Transverse colon (tissue), 4 donors: Measurements from ENCODE around the gene PRKG1.

ENCODE experiments used
- EP300 ChIP-seq: sonication (generic); formaldehyde crosslinking; IDR thresholded peaks from one replicate; pipeline ENCODE4 v1.6.1; 2017; ENCODE audit warnings: antibody characterized with exemption, low read depth
- POLR2A ChIP-seq: fragments of 450-650 bp; IDR thresholded peaks from one replicate; pipeline ENCODE4 v1.6.1; 2016; ENCODE audit warnings: antibody characterized with exemption, mild to moderate bottlenecking, moderate library complexity
- POLR2AphosphoS5 ChIP-seq, 3 donors: sonication (generic); formaldehyde crosslinking; IDR thresholded peaks; one replicate each; pipeline ENCODE4 v1.6.1; 2016; ENCODE audit warnings: antibody characterized with exemption in 3 of 3
- TF ChIP-seq, protein P1 (sequence below), 5 experiments: fragments of 200-600 bp in 3 of 5; fragments of 450-650 bp in 2 of 5; sonication (generic) in 3 of 5; IDR thresholded peaks; 1 replicate in 2 of 5; 2 replicates in 3 of 5; pipeline ENCODE4 v1.5.1; 2016 to 2017; ENCODE audit warnings: antibody characterized with exemption in 5 of 5, inconsistent platforms in 3 of 5, mild to moderate bottlenecking in 2 of 5, moderate library complexity in 1 of 5

DNA sequence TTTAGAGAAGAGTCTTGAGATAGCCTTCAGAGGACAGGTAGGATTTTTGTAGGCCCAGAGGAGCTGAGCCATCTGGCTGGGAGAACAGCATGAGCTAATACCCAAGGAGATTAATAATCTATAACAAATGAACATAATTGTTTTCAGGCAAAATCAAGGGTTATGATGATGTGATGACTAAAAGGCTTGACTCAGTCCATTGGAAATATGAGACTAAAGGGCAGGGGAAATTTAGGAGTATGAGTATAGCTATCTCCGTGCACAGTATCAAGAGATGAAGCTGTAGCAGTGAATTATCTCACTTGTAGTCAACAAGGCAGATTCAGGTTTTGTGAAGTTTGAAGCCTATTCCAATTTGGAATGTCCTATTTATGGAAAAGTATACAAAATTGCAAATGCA is 585.1 kb downstream of the PRKG1 start:
- TF ChIP-seq POLR2A (no peak), EP300 (no peak), POLR2AphosphoS5 (IDR thresholded peaks at IDR 0.05) (no peak)
- TF ChIP-seq, protein P1, sequence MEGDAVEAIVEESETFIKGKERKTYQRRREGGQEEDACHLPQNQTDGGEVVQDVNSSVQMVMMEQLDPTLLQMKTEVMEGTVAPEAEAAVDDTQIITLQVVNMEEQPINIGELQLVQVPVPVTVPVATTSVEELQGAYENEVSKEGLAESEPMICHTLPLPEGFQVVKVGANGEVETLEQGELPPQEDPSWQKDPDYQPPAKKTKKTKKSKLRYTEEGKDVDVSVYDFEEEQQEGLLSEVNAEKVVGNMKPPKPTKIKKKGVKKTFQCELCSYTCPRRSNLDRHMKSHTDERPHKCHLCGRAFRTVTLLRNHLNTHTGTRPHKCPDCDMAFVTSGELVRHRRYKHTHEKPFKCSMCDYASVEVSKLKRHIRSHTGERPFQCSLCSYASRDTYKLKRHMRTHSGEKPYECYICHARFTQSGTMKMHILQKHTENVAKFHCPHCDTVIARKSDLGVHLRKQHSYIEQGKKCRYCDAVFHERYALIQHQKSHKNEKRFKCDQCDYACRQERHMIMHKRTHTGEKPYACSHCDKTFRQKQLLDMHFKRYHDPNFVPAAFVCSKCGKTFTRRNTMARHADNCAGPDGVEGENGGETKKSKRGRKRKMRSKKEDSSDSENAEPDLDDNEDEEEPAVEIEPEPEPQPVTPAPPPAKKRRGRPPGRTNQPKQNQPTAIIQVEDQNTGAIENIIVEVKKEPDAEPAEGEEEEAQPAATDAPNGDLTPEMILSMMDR (IDR thresholded peaks at IDR 0.05), result no peak
